ENCODE data around the gene RNF7. TPM values are rescaled to one million over a fixed set of nuclear protein-coding genes. Genes with fewer than 3 reads are reported as not detected.

RNF7 gene
- total and polyA plus RNA-seq, 9 of the 15 experiments (the other 6 are each of a cell fraction or from before 2014, with no cell fraction given): 38.8 to 133 (median 80.5) TPM

- no peak for TF ChIP-seq GTF3C2 (IDR thresholded peaks at IDR 0.05; ENCODE audit: borderline replicate concordance, extremely low read depth, insufficient read length)
Measured at GRCh38 chr3:141699324-141699723, 38.8 kb upstream of the RNF7 start (continued).

- in situ Hi-C loops (cut with MboI) (no loop called here), intact Hi-C loops (cut with micrococcal nuclease) (no loop called here)
- Histone ChIP-seq H3K79me2 (ENCODE audit: control insufficient read depth, insufficient read depth, low read length) (no peaks in the 10 kb centered on the region), H3K9me3 (replicated peaks; ENCODE audit: control insufficient read depth, insufficient read depth, low read depth, low read length) (no peaks in the 10 kb centered on the region), H3K27ac (ENCODE audit: extremely low read depth, low read depth, low read length) (no peak overlapping the region), H4K20me1 (replicated peaks; ENCODE audit: control insufficient read depth, insufficient read depth, low read length) (no peaks in the 10 kb centered on the region), H3K27me3 (ENCODE audit: control insufficient read depth in 2 of 2, insufficient read depth in 2 of 2, low read length in 2 of 2) (no peaks in the 10 kb centered on the region), H3K4me1 (replicated peaks in 1 of 2; ENCODE audit: control insufficient read depth in 2 of 2, insufficient read depth in 2 of 2, low read length in 2 of 2) (peaks cover 10 to 13% of the 10 kb centered on the region in 2 experiments; a peak in 4 of 5 replicates), H3K9ac (ENCODE audit: insufficient read depth in 1 of 2, low read depth in 2 of 2, low read length in 2 of 2) (0 out of 4 replicates have a peak overlapping the region, but pooled peaks of 1 of the 2 experiments have one; percentile 12), H3K36me3 (ENCODE audit: control insufficient read depth, insufficient read depth, low read length) (no peaks in the 10 kb centered on the region), H3K4me3 (no peak overlapping the region), H2AFZ (ENCODE audit: low read depth, low read length) (peak overlapping the region; percentile 71; the same call in 1 of the 2 replicates), H3K9me1 (ENCODE audit: control insufficient read depth, insufficient read depth, low read length) (no peaks in the 10 kb centered on the region), H3K4me2 (ENCODE audit: insufficient read depth, low read length) (peak overlapping the region; percentile 6; the same call in 1 of the 2 replicates)
- DNase-seq (ENCODE audit: extremely low read depth in 1 of 4, low spot score in 3 of 4): peak in 1 of 4 experiments; percentile 50
- BruUV-seq (replicated peaks): no TSS peak
- ChIA-PET POLR2A (interaction anchor here (1.2 kb wide), 1 partner anchor 14 kb away, joined by 3 read pairs; no protein-coding TSS in a partner anchor), CTCF (ENCODE audit: low intra/inter-chr PET ratio) (interaction anchor here (0.7 kb wide), 1 partner anchor 15 kb away, joined by 3 read pairs; no protein-coding TSS in a partner anchor)
- ATAC-seq: peak; percentile 56
- no peak for TF ChIP-seq ZNF3 (CRISPR knock-in tag; IDR thresholded peaks at IDR 0.05)
- no peak for TF ChIP-seq NBN (IDR thresholded peaks at IDR 0.05; ENCODE audit: low read depth)
- peak; percentile 24; the same call in 1 of the 2 replicates for TF ChIP-seq CBFA2T2 (conservative IDR thresholded peaks at IDR 0.05)
- no peak for TF ChIP-seq NUFIP1 (IDR thresholded peaks at IDR 0.05; ENCODE audit: partially characterized antibody)
- 0 out of 2 replicates have a peak, but pooled peaks have one; percentile 22 for TF ChIP-seq SMARCA4 (IDR thresholded peaks at IDR 0.05)
- no peak for TF ChIP-seq MEF2A (IDR thresholded peaks at IDR 0.05; ENCODE audit: control insufficient read depth, low read depth, low read length)
- no peak for TF ChIP-seq TAF1 (IDR thresholded peaks at IDR 0.05; ENCODE audit: control insufficient read depth, extremely low read depth, insufficient read depth, low read length, severe bottlenecking)
- peak; percentile 28; the same call in 1 of the 2 replicates for TF ChIP-seq ARID1B (IDR thresholded peaks at IDR 0.05)
- no peak for TF ChIP-seq GATA2 (CRISPR knock-in tag; IDR thresholded peaks at IDR 0.05)
- no peak for TF ChIP-seq FOXJ2 (tag; IDR thresholded peaks at IDR 0.05)
- TF ChIP-seq ZBTB26 (CRISPR knock-in tag; IDR thresholded peaks at IDR 0.05): no peak
- TF ChIP-seq TCF3 (CRISPR knock-in tag; IDR thresholded peaks at IDR 0.05): peak; percentile 48; the same call in 1 of the 2 replicates
- TF ChIP-seq HBP1 (CRISPR knock-in tag; IDR thresholded peaks at IDR 0.05): no peak
- TF ChIP-seq KLF13 (tag; IDR thresholded peaks at IDR 0.05; ENCODE audit: borderline replicate concordance, low read depth): no peak
- peak; percentile 19; the same call in 1 of the 2 replicates for TF ChIP-seq NFIC (IDR thresholded peaks at IDR 0.05)
- peak; percentile 75 for FAIRE-seq
- WGBS (ENCODE audit: insufficient coverage, low coverage, missing lambda C conversion rate): 7% methylated on average over 6 of the region's 6 CpGs
Measured at GRCh38 chr3:141699897-141700296, 38.2 kb upstream of the RNF7 start.

Data from K562 (cell line).